NCI-H1436 treated with DMSO at 0.1 percent for 48 hours (cell line): ENCODE data around the gene GBE1.
"Not testable (repeated sequence)": the region's sequence is repeated elsewhere in the genome, so short reads cannot be mapped to it uniquely, and the experiment has no call there.

Source experiments
- DNase-seq: peaks from one replicate; lab custom pipeline; 2025; lab: John Stamatoyannopoulos, UW

GBE1 gene

DNA sequence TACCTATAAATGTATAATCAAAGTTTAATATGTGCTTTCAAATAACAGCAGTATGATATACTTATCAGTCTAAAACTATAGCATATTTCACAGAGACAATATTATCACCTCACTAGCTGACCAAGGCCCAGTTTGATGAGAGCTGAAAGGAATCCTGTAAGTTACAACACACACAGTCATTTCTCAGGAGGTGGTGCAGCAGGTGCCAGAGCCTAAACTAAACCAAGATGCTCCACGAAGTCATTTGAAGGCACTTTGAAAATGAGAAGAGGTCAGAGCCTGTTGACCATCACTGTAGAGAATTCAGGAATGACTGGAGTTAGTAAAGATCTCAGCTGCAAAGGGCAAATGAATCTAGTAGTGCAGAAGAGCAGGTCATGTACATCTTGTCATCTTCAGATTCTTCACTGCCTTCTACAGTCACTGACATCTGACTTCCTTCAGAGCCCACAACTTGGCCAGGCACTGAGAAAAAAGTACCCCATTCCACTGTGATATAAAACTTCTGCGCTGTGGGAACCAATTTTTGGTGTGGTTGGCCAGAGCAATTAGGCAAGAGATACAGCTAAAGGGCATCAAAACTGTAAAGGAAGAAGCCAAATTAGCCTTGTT, 7.9 kb downstream of the GBE1 start:
- no peak for DNase-seq

GRCh38 chr3:81752604-81753003, 8.8 kb downstream of the GBE1 start:
- no peak for DNase-seq

DNA sequence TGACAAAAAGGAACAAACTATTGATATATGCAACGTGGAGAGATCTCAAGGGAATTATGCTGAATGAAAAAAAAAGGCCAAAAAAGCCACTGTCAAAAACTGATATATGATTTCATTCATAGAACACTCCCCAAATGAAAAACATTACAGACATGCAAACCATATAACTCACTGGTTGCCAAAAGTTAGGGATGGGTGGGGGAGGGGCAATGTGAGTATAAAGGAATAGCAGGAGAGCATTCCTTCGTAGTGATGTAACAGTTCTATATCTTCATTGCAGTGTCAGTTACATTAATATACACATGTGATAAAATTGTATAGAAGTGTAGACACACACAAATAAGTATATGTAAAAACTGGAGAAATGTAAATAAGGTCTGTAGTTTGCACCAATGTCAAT, 12.2 kb downstream of the GBE1 start:
- DNase-seq: no peak

- DNase-seq: not testable (repeated sequence)
Observed at GRCh38 chr3:81747280-81747679, 14.2 kb downstream of the GBE1 start.

- no peak for DNase-seq
Observed at GRCh38 chr3:81744366-81744765, 17.1 kb downstream of the GBE1 start.

DNA sequence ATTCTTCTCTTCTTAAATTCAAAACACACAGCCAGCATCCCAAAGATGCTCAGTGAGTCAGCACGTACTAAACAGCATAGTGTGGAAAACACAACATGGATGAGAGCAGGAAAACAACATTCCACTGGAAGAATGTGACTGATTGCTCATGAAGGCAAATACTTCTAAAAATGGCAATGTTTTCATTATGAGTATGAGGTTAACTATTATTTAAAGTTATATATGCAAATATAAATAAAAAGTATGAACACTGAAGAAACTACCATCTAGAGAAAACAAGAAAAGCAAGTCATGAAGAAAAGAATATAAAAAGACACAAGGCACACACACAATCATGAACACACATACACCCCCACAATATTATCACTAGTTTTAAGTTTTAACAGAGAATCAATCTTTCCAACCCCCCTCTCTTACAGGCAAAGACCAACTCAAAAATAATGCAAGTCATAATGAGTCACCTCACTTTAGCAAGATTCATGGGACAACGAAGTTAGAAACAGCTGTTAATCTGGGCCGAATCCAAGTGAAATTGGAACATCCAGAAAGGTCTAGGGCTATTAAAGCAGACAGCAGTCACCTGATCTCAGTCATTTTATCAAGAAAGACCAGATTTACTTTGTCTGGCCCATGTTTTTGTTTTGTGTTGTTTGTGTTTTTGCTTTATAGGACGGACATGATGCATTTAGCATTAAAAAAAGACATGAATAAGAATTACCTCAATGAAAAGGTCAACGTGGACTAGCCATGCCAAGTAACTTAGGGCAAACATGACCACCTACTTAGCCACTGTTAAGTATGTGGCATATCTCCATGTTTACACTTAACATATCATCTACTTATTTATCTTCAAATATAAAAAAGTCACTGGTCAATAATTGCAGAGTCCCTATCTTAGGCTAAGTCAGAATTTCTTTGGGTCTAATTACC, 18.1 kb downstream of the GBE1 start:
- DNase-seq: no peak

DNA sequence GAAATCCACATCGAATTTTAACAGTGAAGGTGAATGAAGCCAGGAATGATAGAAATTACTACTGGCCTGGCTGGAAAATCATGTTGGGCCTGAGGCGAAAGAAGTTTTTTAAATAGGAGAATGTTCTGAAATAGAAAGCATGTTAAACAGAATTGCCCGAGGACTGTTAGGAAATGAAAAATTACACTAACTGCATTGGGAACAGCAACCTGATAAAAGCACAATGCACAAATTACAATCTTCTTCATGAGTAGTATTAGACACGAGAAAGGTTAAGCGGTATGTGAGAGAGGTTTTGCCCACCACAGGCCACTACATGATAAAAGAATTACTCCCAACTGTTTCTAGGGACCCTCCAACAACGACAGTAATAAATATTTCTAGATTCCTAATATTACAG, 18.9 kb downstream of the GBE1 start:
- no peak for DNase-seq

GRCh38 chr3:81741216-81741615, 20.2 kb downstream of the GBE1 start:
- no peak for DNase-seq

GRCh38 chr3:81740731-81741130, 20.7 kb downstream of the GBE1 start:
- no peak for DNase-seq

DNA sequence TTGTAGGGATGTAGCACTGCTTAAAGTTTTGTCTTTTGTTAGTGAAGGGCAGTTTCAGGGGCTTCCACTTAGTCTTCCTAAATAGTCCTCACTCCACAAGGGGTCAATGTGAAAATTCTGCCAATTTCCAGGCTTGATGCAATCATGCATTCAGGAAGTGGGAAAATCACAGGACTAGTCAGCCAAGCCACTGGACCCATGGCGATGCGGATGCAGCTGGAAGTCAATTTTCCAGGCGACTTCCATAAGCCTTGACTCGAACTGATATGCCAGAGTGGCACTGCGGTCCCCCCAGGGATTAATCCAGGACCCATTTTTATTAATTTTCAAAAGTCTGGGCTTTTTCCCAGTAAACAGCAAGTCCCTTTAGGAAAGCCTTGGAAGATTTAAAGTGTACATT, 26.1 kb downstream of the GBE1 start:
- DNase-seq: no peak

GRCh38 chr3:81734742-81735141, 26.7 kb downstream of the GBE1 start:
- DNase-seq: no peak

DNA sequence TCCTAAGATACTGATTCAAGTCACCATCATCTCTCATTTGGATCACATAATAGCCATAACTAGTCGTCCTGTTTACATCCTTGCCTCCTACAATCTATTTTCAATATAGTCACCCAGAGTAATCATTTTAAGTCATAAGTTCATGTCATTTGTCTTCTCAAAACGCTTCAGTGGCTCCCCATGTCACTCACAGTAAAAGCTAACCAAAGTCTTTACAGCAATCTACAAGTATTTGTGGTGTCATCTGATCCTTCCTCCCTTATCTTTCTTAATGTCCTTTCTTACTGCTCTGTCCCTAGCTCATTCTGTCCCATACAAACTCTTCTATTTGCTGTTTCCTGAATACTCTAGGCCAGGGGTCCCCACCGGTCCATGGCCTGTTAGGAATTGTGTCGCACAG, 28.8 kb downstream of the GBE1 start:
- no peak for DNase-seq

DNA sequence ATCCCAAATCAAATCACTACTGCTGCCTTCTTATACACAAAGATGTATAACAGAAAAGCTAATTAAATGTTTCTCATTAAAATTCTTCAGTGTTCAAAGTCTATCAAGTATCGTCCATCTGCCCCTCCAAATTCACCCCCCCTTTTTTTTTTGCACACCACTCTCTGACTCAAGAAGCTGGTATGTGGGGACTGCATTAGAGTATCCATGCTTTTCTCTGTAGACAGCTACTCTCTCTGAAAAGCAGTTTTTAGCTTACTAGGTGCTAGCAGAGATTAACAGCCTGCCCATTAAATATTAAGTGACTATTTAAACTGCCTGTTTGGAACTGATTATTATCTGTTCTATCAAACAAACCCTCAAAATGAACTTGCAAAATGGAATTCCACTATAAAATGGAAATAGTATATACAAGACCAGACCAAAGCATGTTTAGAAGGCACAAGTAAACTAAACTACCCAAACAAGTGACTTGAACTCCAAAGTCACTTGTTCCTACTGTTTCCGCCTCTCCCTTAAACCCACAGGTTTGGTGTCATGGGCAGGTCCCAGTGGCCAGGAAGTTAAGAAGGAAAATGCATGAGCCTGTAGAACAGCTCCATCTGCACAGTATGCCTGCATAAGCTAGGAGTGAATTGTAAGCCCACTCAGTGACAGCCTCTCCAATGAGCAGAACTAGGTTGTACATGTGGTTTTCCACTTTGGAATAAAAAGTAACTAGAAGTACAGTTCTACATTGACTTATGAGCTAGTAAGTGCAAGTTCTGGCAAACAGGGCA, 32.5 kb downstream of the GBE1 start:
- DNase-seq: no peak

DNA sequence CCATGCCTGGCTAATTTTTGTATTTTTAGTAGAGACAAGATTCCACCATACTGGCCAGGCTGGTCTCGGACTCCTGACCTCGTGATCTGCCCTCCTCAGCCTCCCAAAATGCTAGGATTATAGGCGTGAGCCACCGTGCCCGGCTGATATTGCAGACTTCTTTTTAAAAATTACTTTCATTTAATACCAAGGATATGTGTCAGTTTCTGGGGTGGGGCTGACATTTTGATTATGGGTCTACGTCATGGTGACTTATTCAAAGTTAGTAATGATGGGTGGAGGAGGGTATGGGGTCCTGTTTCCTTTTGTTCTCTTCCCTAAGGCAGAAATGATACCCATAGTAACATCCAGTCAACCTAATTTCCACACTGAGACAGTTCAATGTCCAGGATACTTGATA, 34.7 kb downstream of the GBE1 start:
- DNase-seq: no peak

DNA sequence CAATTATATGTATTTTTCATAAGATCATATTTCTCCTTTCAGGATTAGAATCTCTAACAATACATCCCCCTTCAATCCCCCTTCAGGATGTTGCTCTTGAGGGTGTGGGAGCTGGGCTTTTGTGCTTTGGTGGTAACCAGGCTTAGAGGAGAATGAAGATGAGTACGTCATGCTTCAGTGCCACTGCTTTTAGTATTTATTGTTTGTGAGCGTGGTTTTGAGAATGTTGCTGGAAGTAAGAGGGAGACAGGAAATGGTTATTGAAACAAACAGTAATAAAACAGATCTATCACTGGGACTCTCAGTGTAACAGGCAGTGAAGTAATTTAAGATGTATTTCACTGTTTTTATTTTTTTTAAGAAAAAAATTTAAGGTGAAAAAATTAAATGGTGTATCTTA, 35.3 kb downstream of the GBE1 start:
- no peak for DNase-seq

- no peak for DNase-seq
Observed at GRCh38 chr3:81723732-81724313, 37.6 kb downstream of the GBE1 start.

GRCh38 chr3:81718311-81718710, 43.1 kb downstream of the GBE1 start:
- DNase-seq: no peak

GRCh38 chr3:81716870-81717509, 44.5 kb downstream of the GBE1 start:
- no peak for DNase-seq

DNA sequence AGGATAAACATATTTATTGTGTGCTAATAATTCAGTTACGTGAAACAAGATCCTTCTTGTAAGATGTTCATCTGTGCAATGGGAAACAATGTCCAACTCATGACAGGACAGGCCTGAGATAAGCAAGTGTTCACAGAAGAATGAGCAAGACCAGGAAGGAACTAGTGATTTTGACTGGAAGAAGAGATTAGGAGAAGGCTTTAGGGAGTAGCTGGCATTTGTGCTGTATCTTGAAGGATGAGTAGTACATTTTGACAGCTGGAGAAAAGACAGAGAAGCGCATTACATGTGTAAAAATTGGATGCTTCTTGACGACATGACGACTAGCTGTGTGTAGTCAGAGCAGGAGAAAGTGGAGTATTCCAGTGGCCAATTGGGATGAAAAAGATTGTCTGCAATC, 48.4 kb downstream of the GBE1 start:
- DNase-seq: no peak

DNA sequence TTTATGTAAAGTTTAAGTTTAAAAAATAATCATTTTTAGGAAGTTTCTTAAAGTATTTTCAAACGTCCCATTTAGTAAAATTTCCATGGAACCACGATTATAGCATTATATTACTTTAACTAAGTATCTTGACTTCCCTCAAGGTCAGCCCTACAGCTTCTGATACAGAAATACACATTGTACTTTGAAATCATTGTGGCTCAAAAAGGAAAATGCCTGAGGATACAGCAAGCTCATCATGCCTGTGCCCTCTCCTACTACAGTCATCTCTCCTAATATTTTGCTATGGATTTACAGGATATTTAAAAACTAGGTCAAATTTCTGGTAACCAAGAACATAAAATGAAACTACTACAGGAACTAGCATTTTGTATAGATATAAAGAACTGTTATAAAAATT, 51.8 kb downstream of the GBE1 start:
- no peak for DNase-seq

- no peak for DNase-seq
Observed at GRCh38 chr3:81707996-81708395, 53.4 kb downstream of the GBE1 start.

DNA sequence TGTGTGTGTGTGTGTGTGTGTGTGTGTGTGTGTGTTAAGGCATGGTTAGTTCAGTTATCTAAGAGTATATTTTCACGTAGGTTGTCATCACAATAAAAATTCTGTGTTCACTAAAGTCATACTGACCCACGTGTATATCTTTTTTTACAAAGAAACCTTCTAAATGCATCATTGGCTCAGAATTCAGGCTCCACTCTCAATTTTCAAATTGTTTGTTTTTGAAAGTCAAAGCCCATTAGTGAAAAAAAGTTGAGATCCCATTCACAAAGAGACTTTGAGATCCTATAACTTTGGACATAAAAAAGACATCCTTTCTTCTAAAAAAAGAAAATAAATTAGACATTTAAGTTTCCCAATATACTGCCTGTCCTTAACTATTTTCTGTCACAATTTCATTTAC, 59.3 kb downstream of the GBE1 start:
- DNase-seq: no peak
